GM18861 (cell line): ENCODE results near the gene ADAMTS9.
A peak's percentile ranks its signal among the peaks of the same experiment; 100 is the strongest.
"Not testable (repeated sequence)": the region's sequence is repeated elsewhere in the genome, so short reads cannot be mapped to it uniquely, and the experiment has no call there.

Experiments
- ATAC-seq: cut with Tn5 transposase; IDR thresholded peaks from one replicate; pipeline ENCODE4 v1.9.1; 2021; ENCODE audit not compliant: unreplicated experiment

The ADAMTS9 gene

DNA sequence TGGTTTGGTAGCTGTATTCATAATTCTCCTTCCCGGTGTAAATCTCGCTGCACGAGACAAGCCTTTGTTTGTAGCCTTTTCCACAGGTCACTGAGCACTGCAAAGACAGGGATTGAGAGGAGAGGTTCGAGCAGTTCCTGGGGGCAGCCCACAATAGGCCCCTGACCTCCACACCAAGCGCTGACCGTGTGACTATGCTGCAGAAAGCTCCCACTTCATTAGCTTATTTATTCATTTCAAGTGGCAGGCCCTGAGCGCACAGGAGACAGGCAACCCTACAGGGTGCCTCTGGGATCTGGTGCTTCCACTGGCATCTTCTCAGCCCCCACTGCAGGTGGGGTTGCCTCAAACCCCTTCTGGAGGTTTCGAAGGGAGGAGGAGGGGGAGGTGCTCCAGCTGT is 140.9 kb downstream of the ADAMTS9 start:
- no peak for ATAC-seq

DNA sequence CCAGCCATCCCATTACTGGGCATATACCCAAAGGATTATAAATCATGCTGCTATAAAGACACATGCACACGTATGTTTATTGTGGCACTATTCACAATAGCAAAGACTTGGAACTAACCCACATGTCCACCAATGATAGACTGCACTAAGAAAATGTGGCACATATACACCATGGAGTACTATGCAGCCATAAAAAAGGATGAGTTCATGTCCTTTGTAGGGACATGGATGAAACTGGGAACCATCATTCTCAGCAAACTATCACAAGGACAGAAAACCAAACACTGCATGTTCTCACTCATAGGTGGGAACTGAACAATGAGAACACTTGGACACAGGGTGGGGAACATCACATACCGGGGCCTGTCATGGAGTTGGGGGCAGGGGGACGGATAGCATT is 142.6 kb downstream of the ADAMTS9 start:
- not testable (repeated sequence) for ATAC-seq

GRCh38 chr3:64541803-64542202 is 146.0 kb downstream of the ADAMTS9 start:
- no peak for ATAC-seq

- no peak for ATAC-seq
Observed at GRCh38 chr3:64539451-64540196, 148.2 kb downstream of the ADAMTS9 start.

GRCh38 chr3:64536166-64536565 is 151.6 kb downstream of the ADAMTS9 start:
- no peak for ATAC-seq

- ATAC-seq = peak; percentile 92
Observed at GRCh38 chr3:64533617-64534317, 154.0 kb downstream of the ADAMTS9 start.

GRCh38 chr3:64530434-64531049 is 157.3 kb downstream of the ADAMTS9 start:
- ATAC-seq = no peak

- no peak for ATAC-seq
Observed at GRCh38 chr3:64523324-64523723, 164.5 kb downstream of the ADAMTS9 start.

- no peak for ATAC-seq
Observed at GRCh38 chr3:64520334-64520733, 167.5 kb downstream of the ADAMTS9 start.

DNA sequence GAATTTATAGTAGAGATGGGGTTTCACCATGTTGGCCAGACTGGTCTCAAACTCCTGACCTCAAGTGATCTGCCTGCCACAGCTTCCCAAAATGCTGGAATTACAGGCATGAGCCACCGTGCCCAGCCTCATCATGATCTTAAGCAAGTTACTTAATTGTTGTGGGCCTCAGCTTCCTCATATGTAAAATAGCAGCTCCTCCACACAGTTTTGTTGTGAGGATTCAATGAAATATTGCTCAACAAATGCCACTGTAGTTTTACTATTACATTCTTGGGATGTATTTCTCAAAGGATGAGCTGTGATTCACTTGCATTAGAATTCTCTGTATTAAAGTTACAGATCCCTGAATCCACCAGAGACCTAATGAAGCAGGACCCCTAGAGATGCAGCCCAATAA is 168.8 kb downstream of the ADAMTS9 start:
- no peak for ATAC-seq

DNA sequence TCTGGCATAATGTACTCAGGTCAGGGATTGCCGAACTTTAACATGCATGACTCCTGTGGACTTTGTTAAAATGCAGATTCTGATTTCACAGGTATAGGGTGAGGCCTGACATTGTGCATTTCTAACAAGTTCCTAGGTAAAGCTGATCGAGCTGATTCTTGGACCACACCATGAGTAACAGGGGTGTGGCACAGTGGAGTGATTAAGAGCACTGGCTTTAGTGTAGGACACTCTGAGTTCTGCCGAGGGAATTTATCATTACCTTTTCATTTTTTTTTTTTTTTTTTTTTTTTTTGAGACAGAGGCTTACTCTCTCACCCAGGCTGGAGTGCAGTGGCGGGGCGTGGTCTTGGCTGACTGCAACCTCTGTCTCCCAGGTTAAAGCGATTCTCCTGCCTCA is 169.3 kb downstream of the ADAMTS9 start:
- ATAC-seq = no peak

DNA sequence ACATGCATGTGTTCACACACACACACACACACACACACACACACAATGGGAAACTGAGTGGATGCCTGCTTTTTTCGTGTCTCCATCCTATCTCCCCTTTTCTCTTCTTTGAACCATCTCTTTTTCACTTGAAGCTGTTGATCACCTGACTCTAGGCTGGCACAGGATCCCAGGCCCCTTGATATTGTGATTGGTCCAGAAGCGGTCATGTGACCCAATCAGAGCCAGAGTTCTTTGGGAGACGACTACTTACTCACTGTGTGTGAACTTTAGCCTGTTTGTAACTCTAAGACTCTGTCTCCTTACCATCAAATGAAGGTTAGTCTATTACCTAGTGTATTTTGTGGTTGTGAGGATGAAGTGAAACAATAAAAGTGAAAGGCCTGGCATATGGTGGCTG is 172.9 kb downstream of the ADAMTS9 start:
- ATAC-seq = no peak

GRCh38 chr3:64509206-64509605 is 178.6 kb downstream of the ADAMTS9 start:
- no peak for ATAC-seq

DNA sequence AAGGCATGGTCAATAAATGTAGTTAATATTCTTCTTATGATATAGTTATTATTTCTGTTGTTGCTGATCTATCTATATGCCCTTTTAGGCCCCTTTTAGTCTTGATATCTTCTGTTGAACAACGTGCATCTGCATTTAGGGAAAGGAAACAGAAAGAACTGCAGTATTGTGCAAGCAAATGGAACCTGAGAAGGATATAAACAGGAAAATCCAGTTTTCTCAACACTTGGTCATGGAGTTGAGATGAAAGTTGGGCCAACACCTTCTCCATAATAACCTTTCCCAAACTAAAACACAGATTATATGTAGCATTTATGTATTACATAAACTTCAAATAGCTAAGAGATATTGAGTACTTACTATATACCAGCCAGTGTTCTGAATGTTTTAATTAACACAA is 179.7 kb downstream of the ADAMTS9 start:
- no peak for ATAC-seq

GRCh38 chr3:64506255-64506654 is 181.5 kb downstream of the ADAMTS9 start:
- no peak for ATAC-seq

- ATAC-seq = no peak
Observed at GRCh38 chr3:64505419-64505818, 182.4 kb downstream of the ADAMTS9 start.

DNA sequence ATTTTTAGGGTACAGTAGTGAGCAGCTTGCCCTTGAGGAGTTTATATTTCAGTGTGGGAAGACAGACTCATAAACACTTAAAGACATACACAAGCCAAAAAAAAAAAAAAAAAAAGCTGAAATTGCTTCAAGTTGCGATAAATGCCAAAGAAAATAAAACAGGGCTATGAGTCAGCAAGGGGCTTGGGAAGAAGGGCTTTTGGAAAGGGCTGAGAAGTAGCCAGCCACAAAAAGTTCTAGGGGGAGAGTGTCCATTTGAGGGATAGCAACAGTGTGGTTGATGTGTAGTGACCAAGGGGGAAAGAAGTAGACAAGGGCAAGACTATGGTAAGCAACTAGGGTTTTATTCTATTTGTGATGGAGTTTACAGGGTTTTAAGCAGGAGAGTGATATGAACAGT is 185.5 kb downstream of the ADAMTS9 start:
- no peak for ATAC-seq

DNA sequence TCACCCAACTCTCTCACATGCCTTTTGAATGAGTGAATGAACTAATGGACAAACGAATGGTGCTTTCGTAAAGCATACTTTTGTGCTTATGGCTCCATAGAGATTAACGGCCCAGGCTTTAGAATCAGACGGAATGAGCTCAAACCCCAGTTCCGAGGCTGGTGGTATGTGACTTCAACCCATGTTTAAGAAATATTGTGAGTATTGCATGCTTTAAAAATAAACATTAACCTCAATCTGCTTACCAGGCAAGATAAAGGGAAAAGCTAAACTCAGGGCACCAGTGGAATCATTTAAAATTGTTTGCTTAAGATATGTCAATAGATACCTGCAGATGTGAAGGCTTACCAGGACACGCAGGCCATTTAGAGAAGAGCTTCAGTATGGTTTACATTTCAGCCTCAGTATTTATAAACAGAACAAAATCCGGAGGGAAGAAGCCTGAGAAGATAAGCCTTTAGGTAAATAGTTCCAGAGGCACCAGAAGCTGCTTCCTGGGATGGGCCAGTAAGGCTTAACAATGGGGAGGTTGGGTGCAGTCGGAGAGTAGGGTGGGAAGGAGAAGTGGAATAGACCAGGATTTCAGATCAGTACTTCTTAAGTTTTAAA is 186.4 kb downstream of the ADAMTS9 start:
- ATAC-seq = no peak

GRCh38 chr3:64496786-64497490 is 190.9 kb downstream of the ADAMTS9 start:
- ATAC-seq = no peak

- ATAC-seq = no peak
Observed at GRCh38 chr3:64495781-64496334, 191.9 kb downstream of the ADAMTS9 start.
